ENCODE measurements around the gene TRAPPC2L. TPM values are rescaled to one million over a fixed set of nuclear protein-coding genes. Genes with fewer than 3 reads are reported as not detected.

TRAPPC2L gene
- total and polyA plus RNA-seq, 2 of the 13 experiments (the other 11 are each of a cell fraction or from before 2014, with no cell fraction given), result 96.3 to 107 TPM

DNA sequence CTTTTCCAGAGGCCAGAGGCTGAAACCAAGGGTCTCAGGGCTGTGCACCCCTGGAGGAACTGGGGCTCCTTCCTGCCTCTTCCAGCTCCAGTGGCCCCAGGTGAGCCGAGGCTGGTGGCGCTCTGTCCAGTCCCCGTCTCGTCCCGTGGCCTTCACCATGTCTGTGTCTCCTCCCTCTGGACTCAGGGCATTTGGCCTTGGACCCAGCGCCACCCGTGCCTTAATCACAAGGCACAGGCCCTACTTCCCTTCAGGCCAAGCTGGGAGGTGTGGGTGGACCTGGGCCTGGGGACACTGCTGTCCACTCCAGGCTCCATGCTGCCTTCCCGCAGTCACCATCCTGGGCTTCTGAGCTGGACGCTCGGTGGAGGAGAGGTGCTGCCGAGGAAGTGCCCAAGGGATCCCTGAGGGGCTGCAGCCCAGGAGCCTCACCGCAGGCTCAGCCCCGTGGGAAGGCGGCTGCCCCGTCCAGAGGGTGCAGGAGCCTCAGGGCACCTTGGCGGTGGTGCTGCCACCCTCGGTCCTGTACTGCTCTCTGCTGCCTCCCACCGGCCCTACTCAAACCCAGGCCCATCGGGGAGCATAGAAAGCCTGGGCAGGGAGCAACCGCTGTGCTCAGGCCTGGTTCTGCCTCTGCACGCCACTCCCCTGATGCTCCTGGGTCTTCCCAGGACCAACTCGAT is 35.6 kb upstream of the TRAPPC2L start (continued):
- no peak for TF ChIP-seq ISX (CRISPR knock-in tag; conservative IDR thresholded peaks at IDR 0.05)
- TF ChIP-seq ZNF891 (CRISPR knock-in tag; IDR thresholded peaks at IDR 0.05), result 0 out of 2 replicates have a peak, but pooled peaks have one; percentile 26
- peak; percentile 71 for TF ChIP-seq STAG1 (CRISPR knock-in tag; IDR thresholded peaks at IDR 0.05)
- TF ChIP-seq, protein P1, sequence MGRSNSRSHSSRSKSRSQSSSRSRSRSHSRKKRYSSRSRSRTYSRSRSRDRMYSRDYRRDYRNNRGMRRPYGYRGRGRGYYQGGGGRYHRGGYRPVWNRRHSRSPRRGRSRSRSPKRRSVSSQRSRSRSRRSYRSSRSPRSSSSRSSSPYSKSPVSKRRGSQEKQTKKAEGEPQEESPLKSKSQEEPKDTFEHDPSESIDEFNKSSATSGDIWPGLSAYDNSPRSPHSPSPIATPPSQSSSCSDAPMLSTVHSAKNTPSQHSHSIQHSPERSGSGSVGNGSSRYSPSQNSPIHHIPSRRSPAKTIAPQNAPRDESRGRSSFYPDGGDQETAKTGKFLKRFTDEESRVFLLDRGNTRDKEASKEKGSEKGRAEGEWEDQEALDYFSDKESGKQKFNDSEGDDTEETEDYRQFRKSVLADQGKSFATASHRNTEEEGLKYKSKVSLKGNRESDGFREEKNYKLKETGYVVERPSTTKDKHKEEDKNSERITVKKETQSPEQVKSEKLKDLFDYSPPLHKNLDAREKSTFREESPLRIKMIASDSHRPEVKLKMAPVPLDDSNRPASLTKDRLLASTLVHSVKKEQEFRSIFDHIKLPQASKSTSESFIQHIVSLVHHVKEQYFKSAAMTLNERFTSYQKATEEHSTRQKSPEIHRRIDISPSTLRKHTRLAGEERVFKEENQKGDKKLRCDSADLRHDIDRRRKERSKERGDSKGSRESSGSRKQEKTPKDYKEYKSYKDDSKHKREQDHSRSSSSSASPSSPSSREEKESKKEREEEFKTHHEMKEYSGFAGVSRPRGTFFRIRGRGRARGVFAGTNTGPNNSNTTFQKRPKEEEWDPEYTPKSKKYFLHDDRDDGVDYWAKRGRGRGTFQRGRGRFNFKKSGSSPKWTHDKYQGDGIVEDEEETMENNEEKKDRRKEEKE (IDR thresholded peaks at IDR 0.05), result no peak
- TF ChIP-seq, protein P2, sequence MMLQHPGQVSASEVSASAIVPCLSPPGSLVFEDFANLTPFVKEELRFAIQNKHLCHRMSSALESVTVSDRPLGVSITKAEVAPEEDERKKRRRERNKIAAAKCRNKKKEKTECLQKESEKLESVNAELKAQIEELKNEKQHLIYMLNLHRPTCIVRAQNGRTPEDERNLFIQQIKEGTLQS (CRISPR knock-in tag; IDR thresholded peaks at IDR 0.05), result no peak
- TF ChIP-seq MTA3 (CRISPR knock-in tag; IDR thresholded peaks at IDR 0.05), result no peak
- TF ChIP-seq, protein P3, sequence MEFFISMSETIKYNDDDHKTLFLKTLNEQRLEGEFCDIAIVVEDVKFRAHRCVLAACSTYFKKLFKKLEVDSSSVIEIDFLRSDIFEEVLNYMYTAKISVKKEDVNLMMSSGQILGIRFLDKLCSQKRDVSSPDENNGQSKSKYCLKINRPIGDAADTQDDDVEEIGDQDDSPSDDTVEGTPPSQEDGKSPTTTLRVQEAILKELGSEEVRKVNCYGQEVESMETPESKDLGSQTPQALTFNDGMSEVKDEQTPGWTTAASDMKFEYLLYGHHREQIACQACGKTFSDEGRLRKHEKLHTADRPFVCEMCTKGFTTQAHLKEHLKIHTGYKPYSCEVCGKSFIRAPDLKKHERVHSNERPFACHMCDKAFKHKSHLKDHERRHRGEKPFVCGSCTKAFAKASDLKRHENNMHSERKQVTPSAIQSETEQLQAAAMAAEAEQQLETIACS (CRISPR knock-in tag; IDR thresholded peaks at IDR 0.05), result no peak
- peak; percentile 51 for TF ChIP-seq XRCC5 (optimal IDR thresholded peaks at IDR 0.05; ENCODE audit: low read length)
- TF ChIP-seq MAFK (conservative IDR thresholded peaks at IDR 0.05 in 1 of 2, IDR thresholded peaks at IDR 0.05 in 1 of 2; ENCODE audit: low read length in 2 of 2), result no peak
- no peak for TF ChIP-seq ZFP62 (CRISPR knock-in tag; IDR thresholded peaks at IDR 0.05)
- TF ChIP-seq MYC (CRISPR knock-in tag; IDR thresholded peaks at IDR 0.05; ENCODE audit: borderline replicate concordance), result 0 out of 2 replicates have a peak, but pooled peaks have one; percentile 28
- no peak for TF ChIP-seq HMG20B (CRISPR knock-in tag; conservative IDR thresholded peaks at IDR 0.05)
- peak; percentile 25; the same call in 1 of the 2 replicates for TF ChIP-seq TBX2 (CRISPR knock-in tag; IDR thresholded peaks at IDR 0.05; ENCODE audit: borderline replicate concordance)
- TF ChIP-seq RXRA (CRISPR knock-in tag; IDR thresholded peaks at IDR 0.05), result peak; percentile 38; the same call in 1 of the 2 replicates
- TF ChIP-seq ZNF644 (CRISPR knock-in tag; IDR thresholded peaks at IDR 0.05; ENCODE audit: low read depth), result no peak
- TF ChIP-seq, protein P4, sequence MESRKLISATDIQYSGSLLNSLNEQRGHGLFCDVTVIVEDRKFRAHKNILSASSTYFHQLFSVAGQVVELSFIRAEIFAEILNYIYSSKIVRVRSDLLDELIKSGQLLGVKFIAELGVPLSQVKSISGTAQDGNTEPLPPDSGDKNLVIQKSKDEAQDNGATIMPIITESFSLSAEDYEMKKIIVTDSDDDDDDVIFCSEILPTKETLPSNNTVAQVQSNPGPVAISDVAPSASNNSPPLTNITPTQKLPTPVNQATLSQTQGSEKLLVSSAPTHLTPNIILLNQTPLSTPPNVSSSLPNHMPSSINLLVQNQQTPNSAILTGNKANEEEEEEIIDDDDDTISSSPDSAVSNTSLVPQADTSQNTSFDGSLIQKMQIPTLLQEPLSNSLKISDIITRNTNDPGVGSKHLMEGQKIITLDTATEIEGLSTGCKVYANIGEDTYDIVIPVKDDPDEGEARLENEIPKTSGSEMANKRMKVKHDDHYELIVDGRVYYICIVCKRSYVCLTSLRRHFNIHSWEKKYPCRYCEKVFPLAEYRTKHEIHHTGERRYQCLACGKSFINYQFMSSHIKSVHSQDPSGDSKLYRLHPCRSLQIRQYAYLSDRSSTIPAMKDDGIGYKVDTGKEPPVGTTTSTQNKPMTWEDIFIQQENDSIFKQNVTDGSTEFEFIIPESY (CRISPR knock-in tag; IDR thresholded peaks at IDR 0.05), result peak; percentile 79
- TF ChIP-seq, protein P5, sequence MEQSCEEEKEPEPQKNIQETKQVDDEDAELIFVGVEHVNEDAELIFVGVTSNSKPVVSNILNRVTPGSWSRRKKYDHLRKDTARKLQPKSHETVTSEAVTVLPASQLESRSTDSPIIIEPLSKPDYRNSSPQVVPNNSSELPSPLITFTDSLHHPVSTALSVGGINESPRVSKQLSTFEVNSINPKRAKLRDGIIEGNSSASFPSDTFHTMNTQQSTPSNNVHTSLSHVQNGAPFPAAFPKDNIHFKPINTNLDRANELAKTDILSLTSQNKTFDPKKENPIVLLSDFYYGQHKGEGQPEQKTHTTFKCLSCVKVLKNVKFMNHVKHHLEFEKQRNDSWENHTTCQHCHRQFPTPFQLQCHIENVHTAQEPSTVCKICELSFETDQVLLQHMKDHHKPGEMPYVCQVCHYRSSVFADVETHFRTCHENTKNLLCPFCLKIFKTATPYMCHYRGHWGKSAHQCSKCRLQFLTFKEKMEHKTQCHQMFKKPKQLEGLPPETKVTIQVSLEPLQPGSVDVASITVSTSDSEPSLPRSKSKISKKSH (CRISPR knock-in tag; IDR thresholded peaks at IDR 0.05; ENCODE audit: borderline replicate concordance), result 0 out of 2 replicates have a peak, but pooled peaks have one; percentile 27
- TF ChIP-seq RAD21 (CRISPR knock-in tag; IDR thresholded peaks at IDR 0.05), result peak; percentile 58

All from HepG2 (cell line).